IMR-90 (cell line): Measurements from ENCODE around the gene ACSF2. TPM values are rescaled to one million over a fixed set of nuclear protein-coding genes. Genes with fewer than 3 reads are reported as not detected.

Experiments used
- ATAC-seq: fragments of 200-7000 bp; cut with Tn5 transposase; 2 replicates; pipeline ENCODE4 v1.9.1; 2020; ENCODE audit warnings: low read depth, mild to moderate bottlenecking, moderate library complexity
- BruUV-seq: library from RNA; stranded (reverse); fragments of 400-500 nt; replicated peaks from 2 replicates; lab custom pipeline; 2021; lab: Mats Ljungman, UMichigan
- CTCF ChIA-PET: fragments of 300-600 bp; formaldehyde crosslinking; extraction: SDS; loops from one replicate; lab custom pipeline; 2021; ENCODE audit warnings: antibody characterized with exemption; lab: Yijun Ruan, JAX
- POLR2A ChIA-PET: fragments of 300-600 bp; sonication (Branson Sonifier 250); formaldehyde crosslinking; loops from one replicate; lab custom pipeline; 2022; ENCODE audit warnings: antibody characterized with exemption; ENCODE audit not compliant: unreplicated experiment; lab: Charles Lee
- DNase-seq: peaks from one replicate; pipeline ENCODE4 v3.0.0; 2013
- H2AFZ ChIP-seq: replicated peaks from 2 replicates; pipeline ENCODE3; 2013; ENCODE audit warnings: low read length, mild to moderate bottlenecking; ENCODE audit not compliant: poor library complexity
- H2AK5ac ChIP-seq: 2 replicates; pipeline ENCODE4 v1.6.1; 2013; ENCODE audit warnings: low read depth, low read length, inconsistent platforms
- H2AK9ac ChIP-seq: replicated peaks from 2 replicates; pipeline ENCODE3; 2013; ENCODE audit warnings: mild to moderate bottlenecking, low read depth, low read length, moderate library complexity; ENCODE audit not compliant: poor library complexity
- H2BK120ac ChIP-seq: 2 replicates; pipeline ENCODE4 v1.6.1; 2013; ENCODE audit warnings: low read depth, low read length, inconsistent platforms
- H2BK15ac ChIP-seq: 3 replicates; pipeline ENCODE4 v1.6.1; 2013; ENCODE audit warnings: low read depth, low read length, inconsistent platforms
- H2BK20ac ChIP-seq: 2 replicates; pipeline ENCODE4 v1.6.1; 2013; ENCODE audit warnings: low read depth, mild to moderate bottlenecking, inconsistent platforms, low read length, moderate library complexity
- H2BK5ac ChIP-seq: 2 replicates; pipeline ENCODE4 v1.6.1; 2013; ENCODE audit warnings: mild to moderate bottlenecking, low read depth, low read length, inconsistent platforms; ENCODE audit not compliant: poor library complexity, severe bottlenecking
- H3K14ac ChIP-seq: replicated peaks from 2 replicates; pipeline ENCODE4 v1.6.1; 2013; ENCODE audit warnings: low read depth, low read length, inconsistent platforms
- H3K18ac ChIP-seq: 2 replicates; pipeline ENCODE4 v1.6.1; 2013; ENCODE audit warnings: low read depth, low read length, control low read depth
- H3K23ac ChIP-seq: 2 replicates; pipeline ENCODE4 v1.6.1; 2013; ENCODE audit warnings: low read depth, low read length, inconsistent platforms
- H3K27ac ChIP-seq: 2 replicates; pipeline ENCODE4 v1.5.1; 2013; ENCODE audit warnings: mild to moderate bottlenecking, control low read depth, low read length; ENCODE audit not compliant: insufficient read depth
- H3K27me3 ChIP-seq: 2 replicates; pipeline ENCODE4 v1.6.1; 2013; ENCODE audit warnings: low read length; ENCODE audit not compliant: control insufficient read depth, insufficient read depth
- H3K36me3 ChIP-seq: 2 replicates; pipeline ENCODE4 v1.6.1; 2013; ENCODE audit warnings: low read length, mixed read lengths; ENCODE audit not compliant: control insufficient read depth, insufficient read depth
- H3K4ac ChIP-seq: 2 replicates; pipeline ENCODE4 v1.6.1; 2013; ENCODE audit warnings: low read depth, low read length, inconsistent platforms
- H3K4me1 ChIP-seq: 2 replicates; pipeline ENCODE4 v1.6.1; 2013; ENCODE audit warnings: low read length, mixed read lengths; ENCODE audit not compliant: control insufficient read depth, insufficient read depth
- H3K4me2 ChIP-seq: 2 replicates; pipeline ENCODE4 v1.6.1; 2013; ENCODE audit warnings: low read depth, mild to moderate bottlenecking, control low read depth, low read length, moderate library complexity
- H3K4me3 ChIP-seq: 2 replicates; pipeline ENCODE4 v1.5.1; 2013; ENCODE audit warnings: low read depth, mild to moderate bottlenecking, control low read depth, low read length, moderate library complexity; ENCODE audit not compliant: insufficient read depth
- H3K56ac ChIP-seq: 2 replicates; pipeline ENCODE4 v1.6.1; 2013; ENCODE audit warnings: low read length, inconsistent platforms; ENCODE audit not compliant: insufficient read depth; ENCODE audit errors: extremely low read depth
- H3K79me1 ChIP-seq, 2 experiments: 2 replicates each; pipeline ENCODE4 v1.6.1; 2013; ENCODE audit warnings: low read length in 2 of 2, inconsistent platforms in 1 of 2, low read depth in 1 of 2
- H3K9ac ChIP-seq: 2 replicates; pipeline ENCODE4 v1.6.1; 2013; ENCODE audit warnings: low read depth, low read length, control low read depth
- H3K9me1 ChIP-seq: 2 replicates; pipeline ENCODE4 v1.6.1; 2013; ENCODE audit warnings: low read length, inconsistent platforms; ENCODE audit not compliant: insufficient read depth
- H3K9me3 ChIP-seq: 2 replicates; pipeline ENCODE4 v1.6.1; 2013; ENCODE audit warnings: low read length; ENCODE audit not compliant: control insufficient read depth, insufficient read depth
- H4K20me1 ChIP-seq: 2 replicates; pipeline ENCODE4 v1.6.1; 2013; ENCODE audit warnings: low read length, inconsistent platforms; ENCODE audit not compliant: insufficient read depth
- H4K5ac ChIP-seq: 2 replicates; pipeline ENCODE4 v1.6.1; 2013; ENCODE audit warnings: mild to moderate bottlenecking, low read depth, low read length, control low read depth
- H4K8ac ChIP-seq, 2 experiments: 2 replicates each; pipeline ENCODE4 v1.6.1; 2013; ENCODE audit warnings: low read depth in 2 of 2, low read length in 2 of 2, control low read depth in 1 of 2, inconsistent platforms in 1 of 2
- H4K91ac ChIP-seq: 2 replicates; pipeline ENCODE4 v1.6.1; 2013; ENCODE audit warnings: low read depth, low read length, inconsistent platforms; ENCODE audit not compliant: insufficient read depth
- POLR2A ChIP-seq: IDR thresholded peaks from 2 replicates; pipeline ENCODE4 v1.6.1; 2012; ENCODE audit warnings: mild to moderate bottlenecking, low read depth, low read length
- WGBS, 2 experiments: methylation state at CpG; one replicate each; pipeline versions ENCODE4 v1.1.5 to v1.1.7; 2013; ENCODE audit warnings: missing lambda C conversion rate in 2 of 2; ENCODE audit not compliant: insufficient read length in 1 of 2; ENCODE audit errors: extremely low coverage in 2 of 2; 5-methylcytosine and 5-hydroxymethylcytosine counted together
- dilution Hi-C: fragments of 300-500 bp; cut with HindIII; formaldehyde crosslinking; loops from one replicate; pipeline ENCODE4 v1.14.3; 2018; ENCODE audit warnings: low sequenced_read_pairs; ENCODE audit not compliant: unreplicated experiment
- in situ Hi-C: fragments of 300-500 bp; cut with MboI; formaldehyde crosslinking; loops from 3 replicates; pipeline ENCODE4 v1.14.3; 2019; ENCODE audit warnings: low sequenced_read_pairs, inconsistent platforms, mixed read lengths
- intact Hi-C: fragments of 100-400 bp; cut with micrococcal nuclease; formaldehyde crosslinking; loops from 2 replicates; pipeline ENCODE4 v1.10.0; 2022
- polyA plus RNA-seq, 3 experiments: library from polyadenylated mRNA; depleted of rRNA; stranded (reverse); fragments of >200 nt; gene quantifications; 2 replicates each; pipeline ENCODE4 v1.2.3, GENCODE V29; 2012; ENCODE audit warnings: low replicate concordance in 1 of 3
- total RNA-seq: library from RNA; depleted of rRNA; stranded (reverse); fragments of >200 nt; gene quantifications from 2 replicates; pipeline ENCODE4 v1.2.3, GENCODE V29; 2012

ACSF2 gene
- total and polyA plus RNA-seq, 2 of the 4 experiments (the other 2 are of a cell fraction): 18.5 to 27.2 TPM

- Histone ChIP-seq H3K9ac (no peak overlapping the region), H3K9me1 (0 out of 2 replicates have a peak, but pooled peaks cover 7% of the 10 kb centered on the region), H2BK120ac (no peak overlapping the region), H2AK5ac (no peak overlapping the region), H3K36me3 (no peaks in the 10 kb centered on the region; the same call in 1 of the 2 replicates), H3K4me3 (no peak overlapping the region), H3K27ac (no peak overlapping the region), H2AK9ac (no peak overlapping the region), H4K20me1 (peaks cover 11% of the 10 kb centered on the region; the same call in 1 of the 2 replicates), H3K9me3 (no peaks in the 10 kb centered on the region), H3K4me1 (peaks cover 4% of the 10 kb centered on the region; the same call in 1 of the 2 replicates), H2BK5ac (no peak overlapping the region), H4K5ac (no peak overlapping the region), H3K14ac (no peak overlapping the region), H2BK15ac (no peak overlapping the region), H3K4ac (no peak overlapping the region), H4K8ac (no peak overlapping the region), H3K23ac (no peak overlapping the region), H4K91ac (no peak overlapping the region), H2BK20ac (no peak overlapping the region), H3K27me3 (no peaks in the 10 kb centered on the region), H3K4me2 (peak overlapping the region; percentile 22; the same call in 1 of the 2 replicates), H3K56ac (no peak overlapping the region), H3K79me1 (peaks cover 4 to 16% of the 10 kb centered on the region in 2 experiments; a peak in 2 of 4 replicates), H3K18ac (no peak overlapping the region), H2AFZ (no peak overlapping the region)
- BruUV-seq: no TSS peak
- ATAC-seq (peak; percentile 62), DNase-seq (peak; percentile 19)
- TF ChIP-seq POLR2A: no peak
- WGBS, 2 experiments: no CpG with 5 or more reads among the region's 3 CpGs
- ChIA-PET CTCF (no interaction called here), POLR2A (no interaction called here)
- dilution Hi-C loops (no loop called here), intact Hi-C loops (no loop called here), in situ Hi-C loops (no loop called here)
Measured at GRCh38 chr17:50443505-50443974, 17.5 kb downstream of the ACSF2 start.
